Measurements from ENCODE around the gene CCDC124. TPM values are rescaled to one million over a fixed set of nuclear protein-coding genes. Genes with fewer than 3 reads are reported as not detected.

CCDC124 gene
- total and polyA plus RNA-seq, 10 of the 15 experiments (the other 5 are each of a cell fraction or from before 2014, with no cell fraction given): 3.7 to 184 (median 51.8) TPM

- TF ChIP-seq ZBTB40 (IDR thresholded peaks at IDR 0.05; ENCODE audit: borderline replicate concordance) (no peak), CREB1 (IDR thresholded peaks at IDR 0.05; ENCODE audit: low read depth) (no peak), IKZF1 (conservative IDR thresholded peaks at IDR 0.05) (no peak), IKZF2 (IDR thresholded peaks at IDR 0.05) (no peak), POLR2AphosphoS2 (IDR thresholded peaks at IDR 0.05; ENCODE audit: low read depth, low read length) (no peak), E2F4 (IDR thresholded peaks at IDR 0.05; ENCODE audit: low read depth, low read length) (no peak), EGR1 (IDR thresholded peaks at IDR 0.05; ENCODE audit: borderline replicate concordance in 1 of 2, low read depth in 2 of 2, low read length in 2 of 2) (no peak), CREM (IDR thresholded peaks at IDR 0.05; ENCODE audit: low read depth) (no peak)
Observed at GRCh38 chr19:17942582-17943273, 9.9 kb downstream of the CCDC124 start (continued).
